ENCODE results near the gene ST3GAL6. TPM values are rescaled to one million over a fixed set of nuclear protein-coding genes. Genes with fewer than 3 reads are reported as not detected.
A peak's percentile ranks its signal among the peaks of the same experiment; 100 is the strongest.

ST3GAL6 gene
- total and polyA plus RNA-seq, 4 donors = 17.3 to 79.7 (median 29.4) TPM

DNA sequence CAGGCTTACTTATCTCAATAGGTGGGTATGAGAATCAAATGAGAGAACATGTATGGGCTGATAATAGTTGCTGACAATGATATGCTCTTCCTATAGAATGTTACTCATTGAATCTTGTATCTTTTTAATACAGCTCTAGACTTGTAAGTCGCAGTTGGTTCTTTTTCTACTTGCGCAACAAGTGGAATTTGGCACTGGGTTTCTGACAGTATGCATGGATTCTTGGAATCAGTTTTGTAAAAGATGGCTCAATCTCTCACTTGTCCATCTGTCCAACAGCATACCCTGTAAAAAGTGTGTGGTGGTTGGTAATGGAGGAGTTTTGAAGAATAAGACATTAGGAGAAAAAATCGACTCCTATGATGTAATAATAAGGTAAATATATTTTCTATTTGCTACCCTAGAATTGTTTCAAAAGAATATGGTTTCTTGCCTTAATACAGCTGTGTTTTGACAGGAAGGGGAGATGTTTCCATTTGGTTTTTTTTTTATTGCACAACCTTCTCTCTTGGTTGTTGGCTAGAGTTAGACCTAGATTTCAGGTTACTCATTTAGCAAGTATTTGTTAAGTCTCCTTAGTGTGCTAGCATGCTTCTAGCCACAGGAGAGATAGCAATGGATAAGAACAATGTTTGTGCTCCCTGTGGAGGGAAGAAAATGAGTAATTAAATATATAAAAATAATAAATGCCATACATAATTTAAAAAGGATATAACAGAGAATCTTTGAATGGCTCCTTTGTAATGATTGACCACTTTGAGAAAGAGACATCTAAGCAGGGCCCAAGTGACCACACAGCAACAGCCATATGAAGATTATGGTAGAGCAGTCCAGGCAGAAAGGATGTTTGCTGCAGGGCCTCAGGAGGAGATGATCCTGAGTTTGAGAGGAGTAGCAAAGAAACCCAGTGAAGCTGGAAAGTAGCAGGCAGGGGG, 21.8 kb downstream of the ST3GAL6 start:
- Histone ChIP-seq H3K9me3 (ENCODE audit: control insufficient read depth in 4 of 4, low read length in 3 of 4) (no peaks in the 10 kb centered on the region), H3K27ac (ENCODE audit: low read depth in 1 of 2, low read length in 2 of 2) (peak overlapping the region; percentile 52 to 80), H3K36me3 (ENCODE audit: control insufficient read depth in 4 of 4, insufficient read depth in 3 of 4, low read depth in 1 of 4, low read length in 3 of 4) (peaks cover 0 to 23% (median 3%) of the 10 kb centered on the region in 4 donors), H3K4me3 (ENCODE audit: low read depth in 1 of 3, low read length in 3 of 3) (peak overlapping the region in 1 of 3 donors; percentile 16), H3K4me1 (ENCODE audit: control insufficient read depth in 4 of 4, insufficient read depth in 4 of 4, low read length in 3 of 4) (peaks cover 11 to 52% (median 39%) of the 10 kb centered on the region in 4 donors), H3K9ac (ENCODE audit: low read depth in 1 of 2, low read length in 2 of 2) (no peak overlapping the region), H3K27me3 (ENCODE audit: control insufficient read depth in 4 of 4, insufficient read depth in 4 of 4, low read length in 3 of 4) (no peaks in the 10 kb centered on the region)
- 30% methylated on average over 3 of the region's 3 CpGs for WGBS
- TF ChIP-seq GABPA (IDR thresholded peaks at IDR 0.05 in 1 of 2, conservative IDR thresholded peaks at IDR 0.05 in 1 of 2) = no peak
- TF ChIP-seq HNF4A (conservative IDR thresholded peaks at IDR 0.05) = peak in 1 of 2 donors; percentile 31
- TF ChIP-seq RXRA (IDR thresholded peaks at IDR 0.05) = peak in 1 of 2 donors; percentile 47
- DNase-seq (ENCODE audit: low spot score) = no peak

DNA sequence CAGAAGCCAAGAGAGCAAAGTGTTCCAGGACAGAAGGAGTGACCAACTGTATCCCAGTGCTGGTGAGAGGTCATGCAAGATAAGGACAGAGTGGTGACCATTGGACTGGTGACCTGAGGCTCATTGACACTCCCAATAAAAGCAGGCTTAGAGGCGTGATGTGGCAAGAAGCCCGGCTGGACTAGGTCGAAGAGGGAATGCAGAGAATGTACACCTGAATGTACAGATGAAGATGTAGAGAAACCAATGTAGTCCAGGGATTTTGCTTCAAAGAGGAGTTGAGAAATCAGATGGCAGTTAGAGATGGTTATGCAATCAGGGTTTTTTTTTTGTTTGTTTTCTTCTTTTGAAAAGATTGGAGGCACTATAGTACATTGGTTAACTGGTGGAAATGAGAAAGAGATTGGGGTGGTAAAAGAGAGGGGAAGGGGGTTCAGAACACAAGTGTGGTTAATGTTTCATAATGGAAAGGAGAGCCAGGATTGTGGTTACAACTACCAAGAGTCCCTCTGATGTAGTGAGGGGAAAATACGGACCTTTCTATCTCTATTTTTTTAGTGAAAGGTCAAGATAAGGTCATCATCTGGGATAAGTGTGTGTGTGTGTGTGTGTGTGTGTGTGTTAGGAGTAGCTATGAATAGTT, 23.3 kb downstream of the ST3GAL6 start:
- Histone ChIP-seq H3K9ac (ENCODE audit: low read depth in 1 of 2, low read length in 2 of 2) (no peak overlapping the region), H3K9me3 (ENCODE audit: control insufficient read depth in 4 of 4, low read length in 3 of 4) (no peaks in the 10 kb centered on the region), H3K4me3 (ENCODE audit: low read depth in 1 of 3, low read length in 3 of 3) (no peak overlapping the region), H3K4me1 (ENCODE audit: control insufficient read depth in 4 of 4, insufficient read depth in 4 of 4, low read length in 3 of 4) (peaks cover 10 to 52% (median 39%) of the 10 kb centered on the region in 4 donors), H3K36me3 (ENCODE audit: control insufficient read depth in 4 of 4, insufficient read depth in 3 of 4, low read depth in 1 of 4, low read length in 3 of 4) (peaks cover 0 to 23% (median 5%) of the 10 kb centered on the region in 4 donors), H3K27me3 (ENCODE audit: control insufficient read depth in 4 of 4, insufficient read depth in 4 of 4, low read length in 3 of 4) (no peaks in the 10 kb centered on the region), H3K27ac (ENCODE audit: low read depth in 1 of 2, low read length in 2 of 2) (peak overlapping the region; percentile 5 to 14)
- TF ChIP-seq, protein P1, sequence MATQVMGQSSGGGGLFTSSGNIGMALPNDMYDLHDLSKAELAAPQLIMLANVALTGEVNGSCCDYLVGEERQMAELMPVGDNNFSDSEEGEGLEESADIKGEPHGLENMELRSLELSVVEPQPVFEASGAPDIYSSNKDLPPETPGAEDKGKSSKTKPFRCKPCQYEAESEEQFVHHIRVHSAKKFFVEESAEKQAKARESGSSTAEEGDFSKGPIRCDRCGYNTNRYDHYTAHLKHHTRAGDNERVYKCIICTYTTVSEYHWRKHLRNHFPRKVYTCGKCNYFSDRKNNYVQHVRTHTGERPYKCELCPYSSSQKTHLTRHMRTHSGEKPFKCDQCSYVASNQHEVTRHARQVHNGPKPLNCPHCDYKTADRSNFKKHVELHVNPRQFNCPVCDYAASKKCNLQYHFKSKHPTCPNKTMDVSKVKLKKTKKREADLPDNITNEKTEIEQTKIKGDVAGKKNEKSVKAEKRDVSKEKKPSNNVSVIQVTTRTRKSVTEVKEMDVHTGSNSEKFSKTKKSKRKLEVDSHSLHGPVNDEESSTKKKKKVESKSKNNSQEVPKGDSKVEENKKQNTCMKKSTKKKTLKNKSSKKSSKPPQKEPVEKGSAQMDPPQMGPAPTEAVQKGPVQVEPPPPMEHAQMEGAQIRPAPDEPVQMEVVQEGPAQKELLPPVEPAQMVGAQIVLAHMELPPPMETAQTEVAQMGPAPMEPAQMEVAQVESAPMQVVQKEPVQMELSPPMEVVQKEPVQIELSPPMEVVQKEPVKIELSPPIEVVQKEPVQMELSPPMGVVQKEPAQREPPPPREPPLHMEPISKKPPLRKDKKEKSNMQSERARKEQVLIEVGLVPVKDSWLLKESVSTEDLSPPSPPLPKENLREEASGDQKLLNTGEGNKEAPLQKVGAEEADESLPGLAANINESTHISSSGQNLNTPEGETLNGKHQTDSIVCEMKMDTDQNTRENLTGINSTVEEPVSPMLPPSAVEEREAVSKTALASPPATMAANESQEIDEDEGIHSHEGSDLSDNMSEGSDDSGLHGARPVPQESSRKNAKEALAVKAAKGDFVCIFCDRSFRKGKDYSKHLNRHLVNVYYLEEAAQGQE (IDR thresholded peaks at IDR 0.05) = peak; percentile 18
- TF ChIP-seq, protein P2, sequence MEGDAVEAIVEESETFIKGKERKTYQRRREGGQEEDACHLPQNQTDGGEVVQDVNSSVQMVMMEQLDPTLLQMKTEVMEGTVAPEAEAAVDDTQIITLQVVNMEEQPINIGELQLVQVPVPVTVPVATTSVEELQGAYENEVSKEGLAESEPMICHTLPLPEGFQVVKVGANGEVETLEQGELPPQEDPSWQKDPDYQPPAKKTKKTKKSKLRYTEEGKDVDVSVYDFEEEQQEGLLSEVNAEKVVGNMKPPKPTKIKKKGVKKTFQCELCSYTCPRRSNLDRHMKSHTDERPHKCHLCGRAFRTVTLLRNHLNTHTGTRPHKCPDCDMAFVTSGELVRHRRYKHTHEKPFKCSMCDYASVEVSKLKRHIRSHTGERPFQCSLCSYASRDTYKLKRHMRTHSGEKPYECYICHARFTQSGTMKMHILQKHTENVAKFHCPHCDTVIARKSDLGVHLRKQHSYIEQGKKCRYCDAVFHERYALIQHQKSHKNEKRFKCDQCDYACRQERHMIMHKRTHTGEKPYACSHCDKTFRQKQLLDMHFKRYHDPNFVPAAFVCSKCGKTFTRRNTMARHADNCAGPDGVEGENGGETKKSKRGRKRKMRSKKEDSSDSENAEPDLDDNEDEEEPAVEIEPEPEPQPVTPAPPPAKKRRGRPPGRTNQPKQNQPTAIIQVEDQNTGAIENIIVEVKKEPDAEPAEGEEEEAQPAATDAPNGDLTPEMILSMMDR (IDR thresholded peaks at IDR 0.05; ENCODE audit: low read depth, low read length, missing input control) = no peak
- TF ChIP-seq, protein P3, sequence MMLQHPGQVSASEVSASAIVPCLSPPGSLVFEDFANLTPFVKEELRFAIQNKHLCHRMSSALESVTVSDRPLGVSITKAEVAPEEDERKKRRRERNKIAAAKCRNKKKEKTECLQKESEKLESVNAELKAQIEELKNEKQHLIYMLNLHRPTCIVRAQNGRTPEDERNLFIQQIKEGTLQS (IDR thresholded peaks at IDR 0.05) = peak; percentile 21
- peak; percentile 66 for TF ChIP-seq YY1 (IDR thresholded peaks at IDR 0.05)
- peak; percentile 77 to 84 for TF ChIP-seq JUND (IDR thresholded peaks at IDR 0.05)
- TF ChIP-seq NR2F2 (IDR thresholded peaks at IDR 0.05) = peak; percentile 67
- peak; percentile 46 for TF ChIP-seq FOXA1 (IDR thresholded peaks at IDR 0.05)
- TF ChIP-seq, protein P4, sequence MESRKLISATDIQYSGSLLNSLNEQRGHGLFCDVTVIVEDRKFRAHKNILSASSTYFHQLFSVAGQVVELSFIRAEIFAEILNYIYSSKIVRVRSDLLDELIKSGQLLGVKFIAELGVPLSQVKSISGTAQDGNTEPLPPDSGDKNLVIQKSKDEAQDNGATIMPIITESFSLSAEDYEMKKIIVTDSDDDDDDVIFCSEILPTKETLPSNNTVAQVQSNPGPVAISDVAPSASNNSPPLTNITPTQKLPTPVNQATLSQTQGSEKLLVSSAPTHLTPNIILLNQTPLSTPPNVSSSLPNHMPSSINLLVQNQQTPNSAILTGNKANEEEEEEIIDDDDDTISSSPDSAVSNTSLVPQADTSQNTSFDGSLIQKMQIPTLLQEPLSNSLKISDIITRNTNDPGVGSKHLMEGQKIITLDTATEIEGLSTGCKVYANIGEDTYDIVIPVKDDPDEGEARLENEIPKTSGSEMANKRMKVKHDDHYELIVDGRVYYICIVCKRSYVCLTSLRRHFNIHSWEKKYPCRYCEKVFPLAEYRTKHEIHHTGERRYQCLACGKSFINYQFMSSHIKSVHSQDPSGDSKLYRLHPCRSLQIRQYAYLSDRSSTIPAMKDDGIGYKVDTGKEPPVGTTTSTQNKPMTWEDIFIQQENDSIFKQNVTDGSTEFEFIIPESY (IDR thresholded peaks at IDR 0.05) = peak; percentile 66
- peak; percentile 70 for TF ChIP-seq HNF4G (IDR thresholded peaks at IDR 0.05)
- TF ChIP-seq RAD21 (IDR thresholded peaks at IDR 0.05) = peak; percentile 42 to 47
- no peak for TF ChIP-seq GABPA (IDR thresholded peaks at IDR 0.05 in 1 of 2, conservative IDR thresholded peaks at IDR 0.05 in 1 of 2)
- TF ChIP-seq, protein P5, sequence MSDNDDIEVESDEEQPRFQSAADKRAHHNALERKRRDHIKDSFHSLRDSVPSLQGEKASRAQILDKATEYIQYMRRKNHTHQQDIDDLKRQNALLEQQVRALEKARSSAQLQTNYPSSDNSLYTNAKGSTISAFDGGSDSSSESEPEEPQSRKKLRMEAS (IDR thresholded peaks at IDR 0.05) = peak; percentile 66
- peak; percentile 10 for TF ChIP-seq FOXA2 (IDR thresholded peaks at IDR 0.05)
- peak in 1 of 2 donors; percentile 16 for TF ChIP-seq EGR1 (IDR thresholded peaks at IDR 0.05; ENCODE audit: low read depth in 2 of 2)
- no peak for TF ChIP-seq TAF1 (conservative IDR thresholded peaks at IDR 0.05)
- peak; percentile 93 for TF ChIP-seq SP1 (IDR thresholded peaks at IDR 0.05)
- peak; percentile 94 to 95 for TF ChIP-seq HNF4A (conservative IDR thresholded peaks at IDR 0.05)
- peak; percentile 97 to 99 for TF ChIP-seq RXRA (IDR thresholded peaks at IDR 0.05)
- 27% methylated on average over 4 of the region's 4 CpGs for WGBS
- peak; percentile 41 for DNase-seq (ENCODE audit: low spot score)

All from liver (tissue), 9 donors.